ENCODE results near the gene NOD1. TPM values are rescaled to one million over a fixed set of nuclear protein-coding genes. Genes with fewer than 3 reads are reported as not detected.

NOD1 gene
- total RNA-seq, 1 donor from 2014 or later = 4.2 TPM

- no peaks in the 10 kb centered on the region for H3K27me3 ChIP-seq (ENCODE audit: control insufficient read depth, insufficient read depth, low read length)
- no peak for DNase-seq (ENCODE audit: low read depth)
- peak overlapping the region; percentile 97 for H3K4me3 ChIP-seq (ENCODE audit: low read depth, low read length)
- no peaks in the 10 kb centered on the region for H3K36me3 ChIP-seq (ENCODE audit: control insufficient read depth, insufficient read depth, low read length)
- TF ChIP-seq, protein P1, sequence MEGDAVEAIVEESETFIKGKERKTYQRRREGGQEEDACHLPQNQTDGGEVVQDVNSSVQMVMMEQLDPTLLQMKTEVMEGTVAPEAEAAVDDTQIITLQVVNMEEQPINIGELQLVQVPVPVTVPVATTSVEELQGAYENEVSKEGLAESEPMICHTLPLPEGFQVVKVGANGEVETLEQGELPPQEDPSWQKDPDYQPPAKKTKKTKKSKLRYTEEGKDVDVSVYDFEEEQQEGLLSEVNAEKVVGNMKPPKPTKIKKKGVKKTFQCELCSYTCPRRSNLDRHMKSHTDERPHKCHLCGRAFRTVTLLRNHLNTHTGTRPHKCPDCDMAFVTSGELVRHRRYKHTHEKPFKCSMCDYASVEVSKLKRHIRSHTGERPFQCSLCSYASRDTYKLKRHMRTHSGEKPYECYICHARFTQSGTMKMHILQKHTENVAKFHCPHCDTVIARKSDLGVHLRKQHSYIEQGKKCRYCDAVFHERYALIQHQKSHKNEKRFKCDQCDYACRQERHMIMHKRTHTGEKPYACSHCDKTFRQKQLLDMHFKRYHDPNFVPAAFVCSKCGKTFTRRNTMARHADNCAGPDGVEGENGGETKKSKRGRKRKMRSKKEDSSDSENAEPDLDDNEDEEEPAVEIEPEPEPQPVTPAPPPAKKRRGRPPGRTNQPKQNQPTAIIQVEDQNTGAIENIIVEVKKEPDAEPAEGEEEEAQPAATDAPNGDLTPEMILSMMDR (IDR thresholded peaks at IDR 0.05; ENCODE audit: insufficient read depth, low read length, severe bottlenecking) = peak; percentile 18
- FAIRE-seq = no peak
Measured at GRCh38 chr7:30505174-30505697, 26.7 kb upstream of the NOD1 start.

GRCh38 chr7:30504301-30505173 lies 26.0 kb upstream of the NOD1 start, which contains the start of gene GGCT:
GGCT (minus strand) TSS chr7:30504829; CDS start chr7:30504709, 120 bp downstream.
- DNase-seq (ENCODE audit: low read depth) (peak; percentile 96), FAIRE-seq (no peak)
- TF ChIP-seq, protein P1 (IDR thresholded peaks at IDR 0.05; ENCODE audit: insufficient read depth, low read length, severe bottlenecking) = no peak
- H3K27me3 ChIP-seq (ENCODE audit: control insufficient read depth, insufficient read depth, low read length) = no peaks in the 10 kb centered on the region
- peak within 1 kb of the TSS; percentile 97 for H3K4me3 ChIP-seq (ENCODE audit: low read depth, low read length)
- no peaks in the 10 kb centered on the region for H3K36me3 ChIP-seq (ENCODE audit: control insufficient read depth, insufficient read depth, low read length)

GRCh38 chr7:30503274-30504212 lies 25.0 kb upstream of the NOD1 start:
- no peaks in the 10 kb centered on the region for H3K27me3 ChIP-seq (ENCODE audit: control insufficient read depth, insufficient read depth, low read length)
- H3K4me3 ChIP-seq (ENCODE audit: low read depth, low read length) = peak overlapping the region; percentile 97
- TF ChIP-seq, protein P1 (IDR thresholded peaks at IDR 0.05; ENCODE audit: insufficient read depth, low read length, severe bottlenecking) = no peak
- DNase-seq (ENCODE audit: low read depth) (peak; percentile 19), FAIRE-seq (no peak)
- H3K36me3 ChIP-seq (ENCODE audit: control insufficient read depth, insufficient read depth, low read length) = peaks cover 3% of the 10 kb centered on the region

GRCh38 chr7:30502470-30503251 lies 24.1 kb upstream of the NOD1 start:
- Histone ChIP-seq H3K4me3 (ENCODE audit: low read depth, low read length) (no peak overlapping the region), H3K36me3 (ENCODE audit: control insufficient read depth, insufficient read depth, low read length) (peaks cover 3% of the 10 kb centered on the region), H3K27me3 (ENCODE audit: control insufficient read depth, insufficient read depth, low read length) (no peaks in the 10 kb centered on the region)
- FAIRE-seq (no peak), DNase-seq (ENCODE audit: low read depth) (peak; percentile 72)
- TF ChIP-seq, protein P1 (IDR thresholded peaks at IDR 0.05; ENCODE audit: insufficient read depth, low read length, severe bottlenecking) = no peak

GRCh38 chr7:30501264-30501663 lies 22.7 kb upstream of the NOD1 start:
- Histone ChIP-seq H3K27me3 (ENCODE audit: control insufficient read depth, insufficient read depth, low read length) (no peaks in the 10 kb centered on the region), H3K36me3 (ENCODE audit: control insufficient read depth, insufficient read depth, low read length) (peaks cover 3% of the 10 kb centered on the region), H3K4me3 (ENCODE audit: low read depth, low read length) (no peak overlapping the region)
- no peak for FAIRE-seq
- no peak for DNase-seq (ENCODE audit: low read depth)
- TF ChIP-seq, protein P1 (IDR thresholded peaks at IDR 0.05; ENCODE audit: insufficient read depth, low read length, severe bottlenecking) = no peak

Measured in bronchial epithelial cell (primary cell).